HG02798 (cell line): Measurements from ENCODE around the gene RRAGC.

Source experiments
- ATAC-seq: cut with Tn5 transposase; IDR thresholded peaks from one replicate; pipeline ENCODE4 v1.9.1; 2021; ENCODE audit warnings: mild to moderate bottlenecking; ENCODE audit not compliant: unreplicated experiment, poor library complexity

Gene RRAGC

GRCh38 chr1:38788341-38789336, 70.9 kb downstream of the RRAGC start:
- no peak for ATAC-seq
